Memory B cell (primary cell): ENCODE measurements around the gene RBL1.

Source experiments
- ATAC-seq: fragments of 150-1000 bp; cut with Tn5 transposase; 2 replicates; pipeline ENCODE4 v1.10.0; 2021; ENCODE audit warnings: low read depth, mild to moderate bottlenecking, moderate library complexity
- DNase-seq, 2 donors: peaks; one replicate each; pipeline ENCODE4 v3.0.0; 2022; ENCODE audit warnings: low spot score in 2 of 2
- H3K27ac Mint-ChIP-seq: one replicate; pipeline ENCODE4 v1.8.0; 2022; ENCODE audit warnings: mild to moderate bottlenecking, moderate library complexity, mixed read lengths
- H3K27me3 Mint-ChIP-seq: one replicate; pipeline ENCODE4 v1.8.0; 2022; ENCODE audit warnings: mixed read lengths
- H3K36me3 Mint-ChIP-seq: one replicate; pipeline ENCODE4 v1.8.0; 2022; ENCODE audit warnings: mild to moderate bottlenecking, mixed read lengths
- H3K4me1 Mint-ChIP-seq: one replicate; pipeline ENCODE4 v1.8.0; 2022; ENCODE audit warnings: mixed read lengths
- H3K4me3 Mint-ChIP-seq: one replicate; pipeline ENCODE4 v1.8.0; 2022; ENCODE audit warnings: mild to moderate bottlenecking, moderate library complexity, mixed read lengths
- H3K9me3 Mint-ChIP-seq: one replicate; pipeline ENCODE4 v1.8.0; 2022; ENCODE audit warnings: mixed read lengths

The RBL1 gene

GRCh38 chr20:36959242-36959641, 136.6 kb downstream of the RBL1 start:
- Mint-ChIP-seq H3K27ac (no peak overlapping the region), H3K36me3 (peaks cover 2% of the 10 kb centered on the region), H3K4me1 (peaks cover 2% of the 10 kb centered on the region), H3K9me3 (no peaks in the 10 kb centered on the region), H3K27me3 (no peaks in the 10 kb centered on the region), H3K4me3 (no peak overlapping the region)
- no peak for ATAC-seq
- no peak for DNase-seq

- DNase-seq (no peak), ATAC-seq (no peak)
- H3K27me3 Mint-ChIP-seq: no peaks in the 10 kb centered on the region
- peaks cover 2% of the 10 kb centered on the region for H3K4me1 Mint-ChIP-seq
- H3K36me3 Mint-ChIP-seq: peaks cover 2% of the 10 kb centered on the region
- H3K4me3 Mint-ChIP-seq: no peak overlapping the region
- no peaks in the 10 kb centered on the region for H3K9me3 Mint-ChIP-seq
- H3K27ac Mint-ChIP-seq: no peak overlapping the region
Measured at GRCh38 chr20:36957875-36958667, 137.7 kb downstream of the RBL1 start.

- Mint-ChIP-seq H3K27me3 (no peaks in the 10 kb centered on the region), H3K27ac (no peak overlapping the region), H3K4me3 (no peak overlapping the region), H3K36me3 (no peaks in the 10 kb centered on the region), H3K4me1 (peaks cover 4% of the 10 kb centered on the region), H3K9me3 (no peaks in the 10 kb centered on the region)
- ATAC-seq (no peak), DNase-seq (no peak)
Measured at GRCh38 chr20:36956674-36957073, 139.1 kb downstream of the RBL1 start.

DNA sequence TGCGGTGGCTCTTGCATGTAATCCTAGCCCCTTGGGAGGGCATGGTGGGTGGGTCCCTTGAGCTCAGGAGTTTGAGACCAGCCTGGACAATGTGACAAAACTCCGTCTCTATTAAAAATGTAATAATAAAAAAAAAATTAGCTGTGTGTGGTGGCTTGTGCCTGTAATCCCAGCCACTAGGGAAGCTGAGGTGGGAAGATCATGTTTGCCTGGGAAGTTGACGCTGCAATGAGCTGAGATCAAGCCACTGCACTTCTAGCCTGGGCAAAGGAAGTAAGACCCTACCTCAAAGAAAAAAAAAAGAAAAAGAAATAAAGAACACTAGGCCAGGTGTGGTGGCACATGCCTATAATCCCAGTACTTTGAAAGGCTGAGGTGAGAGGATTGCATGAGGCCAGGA, 139.8 kb downstream of the RBL1 start:
- Mint-ChIP-seq H3K36me3 (no peaks in the 10 kb centered on the region), H3K4me3 (no peak overlapping the region), H3K27me3 (no peaks in the 10 kb centered on the region), H3K4me1 (peaks cover 6% of the 10 kb centered on the region), H3K9me3 (no peaks in the 10 kb centered on the region), H3K27ac (no peak overlapping the region)
- ATAC-seq (no peak), DNase-seq (no peak)

DNA sequence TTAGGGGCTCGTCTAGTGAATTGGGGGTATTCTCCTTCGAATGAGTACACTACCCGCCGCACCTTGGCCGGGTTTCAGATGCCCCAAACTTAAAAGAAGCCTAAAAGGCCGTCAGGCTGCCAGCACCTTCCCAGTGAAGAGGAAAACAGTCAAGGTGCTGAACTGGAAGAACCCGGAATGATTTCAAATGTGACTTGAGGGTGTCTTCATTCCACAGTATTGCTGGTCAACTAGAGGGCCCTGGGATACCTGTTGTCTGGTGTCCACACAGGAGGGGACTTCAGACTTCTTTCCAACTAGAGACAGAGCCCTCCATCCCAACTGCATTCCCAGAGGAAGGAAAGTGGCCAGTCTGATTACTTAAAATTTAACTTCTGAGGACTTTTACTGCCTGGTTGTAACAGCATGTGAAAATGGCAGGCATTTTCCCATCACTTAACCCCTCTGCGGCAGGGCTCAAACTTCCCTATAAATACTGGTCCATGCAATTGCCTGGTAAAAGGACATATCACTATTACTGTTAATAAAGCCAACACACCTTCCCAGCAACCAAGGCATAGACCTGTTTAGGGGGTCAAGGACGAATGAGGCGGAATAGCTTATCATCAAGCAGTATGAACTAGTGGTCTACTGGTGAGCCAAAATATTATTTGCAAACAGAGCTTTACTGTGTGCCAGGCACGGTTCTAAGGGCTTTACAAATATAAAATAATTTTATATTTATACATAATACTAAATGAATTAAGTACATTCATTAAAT, 143.6 kb downstream of the RBL1 start:
- H3K9me3 Mint-ChIP-seq: no peaks in the 10 kb centered on the region
- peaks cover 13% of the 10 kb centered on the region for H3K4me1 Mint-ChIP-seq
- no peak for DNase-seq
- peak overlapping the region; percentile 93 for H3K4me3 Mint-ChIP-seq
- ATAC-seq: no peak
- peak overlapping the region; percentile 82 for H3K27ac Mint-ChIP-seq
- H3K36me3 Mint-ChIP-seq: no peaks in the 10 kb centered on the region
- H3K27me3 Mint-ChIP-seq: no peaks in the 10 kb centered on the region

- H3K9me3 Mint-ChIP-seq: no peaks in the 10 kb centered on the region
- ATAC-seq: peak; percentile 92
- no peaks in the 10 kb centered on the region for H3K27me3 Mint-ChIP-seq
- peaks cover 16% of the 10 kb centered on the region for H3K4me1 Mint-ChIP-seq
- DNase-seq: peak; percentile 78 to 80
- H3K36me3 Mint-ChIP-seq: no peaks in the 10 kb centered on the region
- peak within 1 kb of the TSS; percentile 93 for H3K4me3 Mint-ChIP-seq
- peak within 1 kb of the TSS; percentile 82 for H3K27ac Mint-ChIP-seq
Measured at GRCh38 chr20:36951198-36951978, 144.4 kb downstream of the RBL1 start, which contains the start of gene SAMHD1. Gene SAMHD1, minus strand, starts transcription at chr20:36951708. Its CDS starts 65 bp downstream, at chr20:36951643.

DNA sequence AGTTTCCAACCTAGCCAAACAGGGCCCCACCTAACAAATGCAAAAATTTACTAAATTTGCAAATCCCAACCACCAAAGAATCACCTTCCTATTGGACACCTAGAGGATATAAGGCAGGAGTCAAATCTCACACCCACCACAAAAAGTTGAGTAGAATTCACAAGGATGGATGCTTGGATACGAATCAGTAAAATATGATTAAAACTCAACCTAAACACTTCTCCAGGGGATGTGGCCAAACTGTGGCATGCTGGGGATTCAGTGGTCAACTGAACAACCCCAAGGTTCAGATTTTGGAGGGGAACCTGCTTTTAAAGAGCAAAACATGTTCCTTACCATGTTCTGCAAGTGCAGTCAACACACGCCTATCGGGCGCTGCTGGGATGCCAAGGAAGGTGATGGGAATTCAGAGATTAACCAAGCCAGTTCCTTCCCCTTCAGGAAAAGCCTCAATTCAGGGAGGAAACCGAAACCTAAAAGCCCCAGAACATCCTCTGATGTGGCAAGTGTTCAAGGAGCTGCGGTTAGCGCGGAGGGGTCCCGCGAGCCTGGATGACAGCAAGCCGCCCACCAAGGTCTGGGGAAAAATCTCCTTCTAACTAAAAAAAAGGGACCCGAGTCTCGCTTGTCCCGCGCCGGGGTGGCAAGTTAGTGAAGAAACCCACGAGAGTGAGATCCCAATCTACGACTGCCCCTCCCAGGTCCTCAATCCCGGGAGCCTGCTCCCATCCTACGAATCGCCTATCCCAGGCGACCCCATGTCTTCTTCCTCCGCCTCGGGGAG, 145.2 kb downstream of the RBL1 start:
- H3K36me3 Mint-ChIP-seq: no peaks in the 10 kb centered on the region
- H3K9me3 Mint-ChIP-seq: no peaks in the 10 kb centered on the region
- H3K27me3 Mint-ChIP-seq: no peaks in the 10 kb centered on the region
- DNase-seq (peak in 1 of 2 donors; percentile 10), ATAC-seq (no peak)
- peak overlapping the region; percentile 93 for H3K4me3 Mint-ChIP-seq
- peaks cover 16% of the 10 kb centered on the region for H3K4me1 Mint-ChIP-seq
- H3K27ac Mint-ChIP-seq: peak overlapping the region; percentile 82
